Amniotic epithelial cell (primary cell): ENCODE measurements around the gene NOSTRIN.

Experiments used
- DNase-seq: peaks from one replicate; pipeline ENCODE4 v3.0.0-alpha.2; 2010; ENCODE audit warnings: low read depth

Gene NOSTRIN

GRCh38 chr2:168889635-168890005 is 87.2 kb downstream of the NOSTRIN start:
- DNase-seq, result no peak

GRCh38 chr2:168890006-168890782 is 87.8 kb downstream of the NOSTRIN start, which contains the start of gene SPC25:
Gene SPC25, minus strand, starts transcription at chr2:168890430. Its CDS starts 911 bp downstream, at chr2:168889519.
- DNase-seq, result peak; percentile 81

- no peak for DNase-seq
Measured at GRCh38 chr2:168892327-168892726, 89.9 kb downstream of the NOSTRIN start.

GRCh38 chr2:168894101-168894500 is 91.7 kb downstream of the NOSTRIN start:
- no peak for DNase-seq

GRCh38 chr2:168894720-168895119 is 92.3 kb downstream of the NOSTRIN start:
- no peak for DNase-seq

- DNase-seq, result peak; percentile 7
Measured at GRCh38 chr2:168895771-168896170, 93.3 kb downstream of the NOSTRIN start.

- DNase-seq, result no peak
Measured at GRCh38 chr2:168896783-168897182, 94.3 kb downstream of the NOSTRIN start.

GRCh38 chr2:168897449-168897848 is 95.0 kb downstream of the NOSTRIN start:
- no peak for DNase-seq

- no peak for DNase-seq
Measured at GRCh38 chr2:168901003-168901402, 98.6 kb downstream of the NOSTRIN start, which contains the start of gene G6PC2. Gene G6PC2, plus strand, starts transcription at chr2:168901291. Its CDS starts 41 bp downstream, at chr2:168901332.

- no peak for DNase-seq
Measured at GRCh38 chr2:168903888-168904287, 101.5 kb downstream of the NOSTRIN start.

- no peak for DNase-seq
Measured at GRCh38 chr2:168904358-168904757, 101.9 kb downstream of the NOSTRIN start.

GRCh38 chr2:168907940-168908662 is 105.7 kb downstream of the NOSTRIN start:
- DNase-seq, result no peak

- DNase-seq, result no peak
Measured at GRCh38 chr2:168910330-168910729, 107.9 kb downstream of the NOSTRIN start.

GRCh38 chr2:168912466-168912865 is 110.0 kb downstream of the NOSTRIN start:
- no peak for DNase-seq

- DNase-seq, result no peak
Measured at GRCh38 chr2:168912901-168913369, 110.5 kb downstream of the NOSTRIN start.

GRCh38 chr2:168913495-168913894 is 111.1 kb downstream of the NOSTRIN start:
- no peak for DNase-seq
